NCI-H2107 treated with DMSO at 0.1 percent for 48 hours (cell line): ENCODE data around the gene DOCK9.

Source experiments
- DNase-seq: peaks from one replicate; lab custom pipeline; 2025; ENCODE audit not compliant: unreplicated experiment; lab: John Stamatoyannopoulos, UW

Gene DOCK9

GRCh38 chr13:98751861-98752466 is 225.9 kb downstream of the DOCK9 start:
- DNase-seq, result no peak

- no peak for DNase-seq
These were observed 226.5 kb downstream of the DOCK9 start for GRCh38 chr13:98751367-98751782.

DNA sequence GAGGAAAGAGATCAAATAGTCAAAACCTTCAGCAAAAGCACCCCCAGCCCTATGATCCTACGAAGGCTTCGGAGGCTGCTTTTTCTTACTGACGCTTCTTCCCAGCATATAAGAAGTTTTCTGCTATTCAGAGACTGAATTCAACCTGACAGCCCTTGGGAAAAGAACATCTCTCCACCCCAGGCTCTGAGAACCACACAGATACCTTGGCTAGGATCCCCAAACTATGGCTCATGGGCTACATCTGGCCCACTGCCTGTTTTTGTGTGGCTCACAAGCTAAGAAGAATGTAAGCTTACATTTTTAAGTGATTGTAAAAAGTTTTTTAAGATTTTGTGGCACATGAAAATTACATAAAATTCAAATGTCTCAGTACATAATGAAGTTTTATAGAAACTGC is 228.4 kb downstream of the DOCK9 start:
- no peak for DNase-seq

DNA sequence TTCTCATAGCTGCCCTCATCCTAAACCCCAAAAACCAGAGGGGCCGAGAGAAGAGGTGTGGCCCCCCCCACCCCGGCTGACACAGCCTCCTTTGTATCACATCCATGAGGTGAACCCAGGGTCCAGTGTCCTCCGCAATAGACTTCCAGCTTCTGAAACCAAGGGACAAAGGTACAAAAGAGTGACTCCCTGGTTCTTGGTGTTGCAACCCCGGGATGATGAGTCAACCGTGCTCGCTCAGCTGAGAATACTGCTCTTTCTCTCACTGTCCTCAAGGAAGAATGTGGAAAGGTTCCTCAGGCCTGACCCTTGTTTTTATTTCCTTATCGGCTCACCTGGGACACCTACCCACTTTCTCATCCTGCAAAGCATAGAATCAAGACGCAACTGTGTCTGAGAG is 230.9 kb downstream of the DOCK9 start:
- no peak for DNase-seq
